HG03520 (cell line): Measurements from ENCODE around the gene TMEM100.

ENCODE experiments used
- ATAC-seq: cut with Tn5 transposase; IDR thresholded peaks from one replicate; pipeline ENCODE4 v1.9.1; 2021; ENCODE audit warnings: mild to moderate bottlenecking, moderate library complexity; ENCODE audit not compliant: unreplicated experiment

The TMEM100 gene

GRCh38 chr17:55720919-55721836 lies 1.5 kb downstream of the TMEM100 start:
- no peak for ATAC-seq

- peak; percentile 61 for ATAC-seq
Measured at GRCh38 chr17:55717898-55718735, 4.5 kb downstream of the TMEM100 start.

- ATAC-seq, result no peak
Measured at GRCh38 chr17:55717432-55717831, 5.2 kb downstream of the TMEM100 start.

GRCh38 chr17:55710829-55711496 lies 11.7 kb downstream of the TMEM100 start:
- ATAC-seq, result no peak

- no peak for ATAC-seq
Measured at GRCh38 chr17:55710410-55710809, 12.3 kb downstream of the TMEM100 start.

GRCh38 chr17:55709984-55710383 lies 12.7 kb downstream of the TMEM100 start:
- ATAC-seq, result no peak

- no peak for ATAC-seq
Measured at GRCh38 chr17:55709440-55709839, 13.2 kb downstream of the TMEM100 start.

GRCh38 chr17:55708175-55708974 lies 14.3 kb downstream of the TMEM100 start:
- ATAC-seq, result no peak

GRCh38 chr17:55706808-55707773 lies 15.6 kb downstream of the TMEM100 start:
- no peak for ATAC-seq

GRCh38 chr17:55705847-55706246 lies 16.8 kb downstream of the TMEM100 start:
- peak; percentile 75 for ATAC-seq

GRCh38 chr17:55704401-55704800 lies 18.3 kb downstream of the TMEM100 start:
- ATAC-seq, result no peak

GRCh38 chr17:55702150-55702549 lies 20.5 kb downstream of the TMEM100 start:
- no peak for ATAC-seq

- ATAC-seq, result no peak
Measured at GRCh38 chr17:55699181-55699860, 23.3 kb downstream of the TMEM100 start.

- no peak for ATAC-seq
Measured at GRCh38 chr17:55694286-55694910, 28.3 kb downstream of the TMEM100 start.

GRCh38 chr17:55693254-55694216 lies 29.1 kb downstream of the TMEM100 start:
- ATAC-seq, result no peak

- no peak for ATAC-seq
Measured at GRCh38 chr17:55692276-55692675, 30.4 kb downstream of the TMEM100 start.

GRCh38 chr17:55691666-55692065 lies 31.0 kb downstream of the TMEM100 start:
- ATAC-seq, result no peak
